ENCODE results near the gene HDHD3.

DNA sequence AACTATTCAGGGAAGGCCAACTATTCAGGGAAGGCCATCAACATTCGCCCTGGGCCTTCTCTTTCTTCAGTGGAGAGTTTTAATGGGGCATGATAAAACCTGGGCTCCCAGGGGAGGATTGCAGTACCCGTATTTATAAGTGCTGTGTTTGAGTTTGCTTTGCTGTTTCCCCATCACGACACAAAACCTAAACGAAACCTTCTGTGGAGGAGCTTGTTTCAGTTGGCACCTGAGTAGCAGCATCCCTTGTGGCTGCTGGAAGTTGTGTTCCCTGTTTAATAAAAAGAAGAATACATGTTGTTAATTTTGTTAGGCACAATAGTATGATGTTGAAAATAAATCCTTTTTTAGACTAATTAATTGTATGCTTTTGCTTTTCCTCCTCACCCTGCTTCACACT, 45.0 kb downstream of the HDHD3 start:
- TF ChIP-seq CTCF (IDR thresholded peaks at IDR 0.05) (no peak), POLR2A (IDR thresholded peaks at IDR 0.05) (no peak)

All from thyroid gland (tissue), 4 donors.